Measurements from ENCODE around the gene FMNL1.

- TF ChIP-seq EZH2 (IDR thresholded peaks at IDR 0.05; ENCODE audit: insufficient read depth, poor library complexity, severe bottlenecking), result no peak
- no peak for TF ChIP-seq EZH2phosphoT487 (IDR thresholded peaks at IDR 0.05; ENCODE audit: insufficient read depth, low read depth)
These were observed 20.2 kb upstream of the FMNL1 start for GRCh38 chr17:45201457-45201856.
